CD4-positive, alpha-beta T cell treated with Interleukin-15 for 4 hours (primary cell): ENCODE results near the gene SEMA3C.

Experiments
- DNase-seq: peaks from one replicate; pipeline ENCODE4 v3.0.0-alpha.2; 2020; ENCODE audit warnings: low spot score

The SEMA3C gene

GRCh38 chr7:80775897-80776296, 143.0 kb downstream of the SEMA3C start:
- DNase-seq = no peak

GRCh38 chr7:80775482-80775881, 143.4 kb downstream of the SEMA3C start:
- no peak for DNase-seq

- DNase-seq = no peak
Observed at GRCh38 chr7:80774843-80775242, 144.0 kb downstream of the SEMA3C start.

GRCh38 chr7:80773787-80774508, 144.9 kb downstream of the SEMA3C start:
- no peak for DNase-seq

- no peak for DNase-seq
Observed at GRCh38 chr7:80772347-80772993, 146.4 kb downstream of the SEMA3C start.

- no peak for DNase-seq
Observed at GRCh38 chr7:80771523-80771922, 147.3 kb downstream of the SEMA3C start.

- DNase-seq = no peak
Observed at GRCh38 chr7:80770675-80771081, 148.2 kb downstream of the SEMA3C start.

- no peak for DNase-seq
Observed at GRCh38 chr7:80770061-80770460, 148.8 kb downstream of the SEMA3C start.

- no peak for DNase-seq
Observed at GRCh38 chr7:80768756-80769155, 150.1 kb downstream of the SEMA3C start.

GRCh38 chr7:80767654-80768053, 151.2 kb downstream of the SEMA3C start:
- no peak for DNase-seq

- no peak for DNase-seq
Observed at GRCh38 chr7:80766724-80767123, 152.1 kb downstream of the SEMA3C start.

GRCh38 chr7:80764132-80764531, 154.7 kb downstream of the SEMA3C start:
- DNase-seq = no peak

- DNase-seq = no peak
Observed at GRCh38 chr7:80763704-80764103, 155.1 kb downstream of the SEMA3C start.

- no peak for DNase-seq
Observed at GRCh38 chr7:80763289-80763688, 155.6 kb downstream of the SEMA3C start.

GRCh38 chr7:80760292-80760691, 158.6 kb downstream of the SEMA3C start:
- DNase-seq = no peak

- no peak for DNase-seq
Observed at GRCh38 chr7:80752954-80753690, 165.7 kb downstream of the SEMA3C start.

- DNase-seq = no peak
Observed at GRCh38 chr7:80749270-80749669, 169.6 kb downstream of the SEMA3C start.

- no peak for DNase-seq
Observed at GRCh38 chr7:80748363-80749042, 170.3 kb downstream of the SEMA3C start.

- no peak for DNase-seq
Observed at GRCh38 chr7:80740778-80741545, 177.9 kb downstream of the SEMA3C start.

GRCh38 chr7:80736371-80737125, 182.3 kb downstream of the SEMA3C start:
- no peak for DNase-seq

GRCh38 chr7:80735330-80735729, 183.5 kb downstream of the SEMA3C start:
- DNase-seq = no peak
